CD4-positive, alpha-beta T cell (primary cell): ENCODE data around the gene MACROD2. TPM values are rescaled to one million over a fixed set of nuclear protein-coding genes. Genes with fewer than 3 reads are reported as not detected.

Experiments
- ATAC-seq: fragments of 200-7000 bp; cut with Tn5 transposase; one replicate; pipeline ENCODE4 v1.10.0; 2022; ENCODE audit warnings: mild to moderate bottlenecking; ENCODE audit not compliant: poor library complexity
- CTCF ChIA-PET: fragments of 350-600 bp; sonication (Branson Sonifier 250); formaldehyde crosslinking; loops from one replicate; lab custom pipeline; 2021; ENCODE audit warnings: antibody characterized with exemption, inconsistent platforms; lab: Charles Lee
- POLR2A ChIA-PET: fragments of 350-600 bp; sonication (Branson Sonifier 250); formaldehyde crosslinking; loops from one replicate; lab custom pipeline; 2021; ENCODE audit warnings: antibody characterized with exemption, inconsistent platforms; lab: Charles Lee
- DNase-seq, 14 experiments: peaks; one replicate each; pipeline ENCODE4 v3.0.0-alpha.2; 2013 to 2020; ENCODE audit warnings: mixed read lengths in 2 of 14
- H3K27ac ChIP-seq, 2 donors: one replicate each; pipeline versions ENCODE4 v1.5.1 to v1.7.0; 2013; ENCODE audit warnings: low read length in 2 of 2, low read depth in 1 of 2, mild to moderate bottlenecking in 1 of 2
- H3K27me3 ChIP-seq, 2 experiments: 1 replicate in 1 of 2; 2 replicates in 1 of 2; pipeline versions ENCODE4 v1.6.1 to v1.7.0; 2013; ENCODE audit warnings: low read length in 2 of 2, control low read depth in 1 of 2, mild to moderate bottlenecking in 1 of 2, moderate library complexity in 1 of 2; ENCODE audit not compliant: insufficient read depth in 2 of 2, control insufficient read depth in 1 of 2
- H3K36me3 ChIP-seq: one replicate; pipeline ENCODE4 v1.6.1; 2013; ENCODE audit warnings: low read length, control low read depth; ENCODE audit not compliant: insufficient read depth
- H3K4me1 ChIP-seq: one replicate; pipeline ENCODE4 v1.6.1; 2013; ENCODE audit warnings: low read length, control low read depth; ENCODE audit not compliant: insufficient read depth
- H3K4me3 ChIP-seq: one replicate; pipeline ENCODE4 v1.5.1; 2013; ENCODE audit warnings: mild to moderate bottlenecking, low read length, moderate library complexity
- H3K9me3 ChIP-seq, 2 experiments: 1 replicate in 1 of 2; 2 replicates in 1 of 2; pipeline versions ENCODE4 v1.6.1 to v1.7.0; 2013; ENCODE audit warnings: low read length in 2 of 2, mild to moderate bottlenecking in 2 of 2, control low read depth in 1 of 2, moderate library complexity in 1 of 2; ENCODE audit not compliant: control insufficient read depth in 1 of 2, insufficient read depth in 1 of 2
- H3K27ac Mint-ChIP-seq: one replicate; pipeline ENCODE4 v1.8.0; 2020; ENCODE audit warnings: mixed read lengths
- H3K27me3 Mint-ChIP-seq: one replicate; pipeline ENCODE4 v1.8.0; 2021; ENCODE audit warnings: mixed read lengths
- H3K36me3 Mint-ChIP-seq: one replicate; pipeline ENCODE4 v1.8.0; 2021; ENCODE audit warnings: low read depth, mixed read lengths
- H3K4me1 Mint-ChIP-seq: one replicate; pipeline ENCODE4 v1.8.0; 2021; ENCODE audit warnings: low read depth, mixed read lengths
- H3K4me3 Mint-ChIP-seq: one replicate; pipeline ENCODE4 v1.8.0; 2020; ENCODE audit warnings: mild to moderate bottlenecking, mixed read lengths
- H3K9me3 Mint-ChIP-seq: one replicate; pipeline ENCODE4 v1.8.0; 2020; ENCODE audit warnings: mixed read lengths
- intact Hi-C, 2 experiments: fragments of 100-400 bp; cut with DNase I in 1 of 2; cut with micrococcal nuclease in 1 of 2; formaldehyde crosslinking; loops; one replicate each; pipeline versions ENCODE4 v1.15.1 to v1.9.0; 2023 to 2025; cut with DNase I, micrococcal nuclease
- total RNA-seq, 174 experiments: library from RNA in 2 of 174; stranded (reverse) in 2 of 174; gene quantifications; one replicate each; pipeline ENCODE4 v1.2.3 and lab custom pipeline; 2021 to 2026
- TF ChIP-seq, protein P1 (sequence below): fragments of 200-600 bp; IDR thresholded peaks from one replicate; pipeline ENCODE4 v1.8.0; 2022; ENCODE audit warnings: antibody characterized with exemption, mild to moderate bottlenecking

MACROD2 gene
- total RNA-seq, 2 experiments from 2014 or later, result not detected

DNA sequence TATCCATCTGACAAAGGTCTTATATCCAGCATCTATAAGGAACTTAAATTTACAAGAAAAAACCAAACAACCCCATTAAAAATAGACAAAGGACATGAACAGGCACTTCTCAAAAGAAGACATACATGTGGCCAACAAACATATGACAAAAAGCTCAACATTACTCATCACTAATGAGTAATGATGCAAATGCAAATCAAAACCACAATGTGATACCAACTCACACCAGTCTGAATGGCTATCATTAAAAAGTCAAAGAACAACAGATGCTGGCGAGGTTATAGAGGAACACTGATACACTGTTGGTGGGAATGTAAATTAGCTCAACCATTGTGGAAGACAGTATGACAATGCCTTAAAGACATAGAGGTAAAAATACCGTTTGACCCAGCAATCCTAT, 13.9 kb downstream of the MACROD2 start:
- no peak for DNase-seq
- Mint-ChIP-seq H3K36me3 (no peaks in the 10 kb centered on the region), H3K9me3 (peaks cover 10% of the 10 kb centered on the region), H3K27ac (no peak overlapping the region), H3K4me1 (no peaks in the 10 kb centered on the region), H3K27me3 (no peaks in the 10 kb centered on the region), H3K4me3 (no peak overlapping the region)
- ChIA-PET CTCF (no interaction called here), POLR2A (no interaction called here)
- H3K9me3 ChIP-seq, result peaks cover 0 to 17% of the 10 kb centered on the region in 2 experiments
- no peak for ATAC-seq
- H3K4me3 ChIP-seq, result no peak overlapping the region
- intact Hi-C loops, result loop anchor here in 1 of 2 experiments (10.0 kb wide), 1 partner anchor 56 kb away; no protein-coding TSS in a partner anchor
- no peaks in the 10 kb centered on the region for H3K4me1 ChIP-seq
- TF ChIP-seq, protein P1, sequence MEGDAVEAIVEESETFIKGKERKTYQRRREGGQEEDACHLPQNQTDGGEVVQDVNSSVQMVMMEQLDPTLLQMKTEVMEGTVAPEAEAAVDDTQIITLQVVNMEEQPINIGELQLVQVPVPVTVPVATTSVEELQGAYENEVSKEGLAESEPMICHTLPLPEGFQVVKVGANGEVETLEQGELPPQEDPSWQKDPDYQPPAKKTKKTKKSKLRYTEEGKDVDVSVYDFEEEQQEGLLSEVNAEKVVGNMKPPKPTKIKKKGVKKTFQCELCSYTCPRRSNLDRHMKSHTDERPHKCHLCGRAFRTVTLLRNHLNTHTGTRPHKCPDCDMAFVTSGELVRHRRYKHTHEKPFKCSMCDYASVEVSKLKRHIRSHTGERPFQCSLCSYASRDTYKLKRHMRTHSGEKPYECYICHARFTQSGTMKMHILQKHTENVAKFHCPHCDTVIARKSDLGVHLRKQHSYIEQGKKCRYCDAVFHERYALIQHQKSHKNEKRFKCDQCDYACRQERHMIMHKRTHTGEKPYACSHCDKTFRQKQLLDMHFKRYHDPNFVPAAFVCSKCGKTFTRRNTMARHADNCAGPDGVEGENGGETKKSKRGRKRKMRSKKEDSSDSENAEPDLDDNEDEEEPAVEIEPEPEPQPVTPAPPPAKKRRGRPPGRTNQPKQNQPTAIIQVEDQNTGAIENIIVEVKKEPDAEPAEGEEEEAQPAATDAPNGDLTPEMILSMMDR, result no peak
- H3K27ac ChIP-seq, result no peak overlapping the region
- H3K27me3 ChIP-seq, result no peaks in the 10 kb centered on the region
- H3K36me3 ChIP-seq, result no peaks in the 10 kb centered on the region

DNA sequence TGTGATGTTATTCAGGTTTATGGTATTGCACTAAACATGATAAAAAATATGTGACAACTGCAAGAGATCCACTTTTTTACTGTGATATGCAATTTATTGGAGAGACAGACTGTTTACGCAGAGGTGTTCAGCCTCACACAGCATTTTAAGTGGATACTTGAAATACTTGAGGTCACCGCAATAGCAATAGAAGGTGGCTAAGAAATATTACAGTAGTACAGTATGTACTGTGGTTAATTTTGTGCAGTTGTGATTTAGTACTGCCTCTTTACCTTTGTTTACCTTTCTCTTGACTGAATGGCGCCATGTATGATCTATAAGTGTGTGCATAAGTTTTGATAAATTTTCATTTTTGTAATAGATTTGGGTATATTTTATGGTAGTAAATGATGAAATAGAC, 17.4 kb downstream of the MACROD2 start:
- peaks cover 0 to 14% of the 10 kb centered on the region in 2 experiments for H3K9me3 ChIP-seq
- POLR2A ChIA-PET, result no interaction called here
- H3K4me1 Mint-ChIP-seq, result no peaks in the 10 kb centered on the region
- CTCF ChIA-PET, result no interaction called here
- ATAC-seq, result no peak
- no peak overlapping the region for H3K4me3 Mint-ChIP-seq
- intact Hi-C loops, result no loop called here
- no peaks in the 10 kb centered on the region for H3K27me3 Mint-ChIP-seq
- H3K27me3 ChIP-seq, result no peaks in the 10 kb centered on the region
- H3K4me1 ChIP-seq, result no peaks in the 10 kb centered on the region
- H3K4me3 ChIP-seq, result no peak overlapping the region
- H3K36me3 ChIP-seq, result no peaks in the 10 kb centered on the region
- H3K36me3 Mint-ChIP-seq, result no peaks in the 10 kb centered on the region
- no peak for DNase-seq
- H3K27ac ChIP-seq, result no peak overlapping the region
- H3K27ac Mint-ChIP-seq, result no peak overlapping the region
- TF ChIP-seq, protein P1, result no peak
- H3K9me3 Mint-ChIP-seq, result peaks cover 17% of the 10 kb centered on the region

DNA sequence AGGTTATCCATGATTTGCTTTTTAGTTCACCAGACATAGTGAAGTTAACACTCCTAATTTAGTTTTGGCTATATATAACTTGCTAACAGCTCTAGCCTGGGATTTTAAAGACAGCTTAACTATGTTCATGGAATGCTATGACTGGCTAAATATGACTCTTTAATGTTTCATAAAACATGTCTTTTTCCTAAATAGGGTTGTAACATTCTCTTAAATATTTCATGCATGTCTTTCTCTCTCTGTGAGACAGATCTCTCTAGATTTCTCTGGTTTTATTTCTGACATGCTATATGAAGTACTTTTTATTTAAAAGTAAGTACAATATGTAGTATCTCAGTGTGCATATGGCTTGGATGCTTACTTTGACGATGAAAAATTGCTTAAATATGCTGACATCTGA, 35.7 kb downstream of the MACROD2 start:
- H3K4me1 ChIP-seq, result no peaks in the 10 kb centered on the region
- no peak for DNase-seq
- peaks cover 3% of the 10 kb centered on the region for H3K9me3 Mint-ChIP-seq
- H3K4me1 Mint-ChIP-seq, result no peaks in the 10 kb centered on the region
- peaks cover 0 to 10% of the 10 kb centered on the region in 2 experiments for H3K9me3 ChIP-seq
- H3K27ac Mint-ChIP-seq, result no peak overlapping the region
- ChIA-PET CTCF (no interaction called here), POLR2A (no interaction called here)
- H3K4me3 ChIP-seq, result no peak overlapping the region
- no peak for ATAC-seq
- no peak overlapping the region for H3K4me3 Mint-ChIP-seq
- no peaks in the 10 kb centered on the region for H3K27me3 Mint-ChIP-seq
- intact Hi-C loops, result no loop called here
- TF ChIP-seq, protein P1, result no peak
- no peaks in the 10 kb centered on the region for H3K36me3 Mint-ChIP-seq
- H3K27me3 ChIP-seq, result no peaks in the 10 kb centered on the region
- H3K27ac ChIP-seq, result no peak overlapping the region
- H3K36me3 ChIP-seq, result no peaks in the 10 kb centered on the region
